Spleen (tissue), 11 donors: ENCODE measurements around the gene TMC8. TPM values are rescaled to one million over a fixed set of nuclear protein-coding genes. Genes with fewer than 3 reads are reported as not detected.

Experiments
- DNase-seq: peaks from one replicate; pipeline ENCODE4 v3.0.0-alpha.2; 2020
- H3K27ac ChIP-seq, 8 donors: fragments of 200-600 bp; sonication (generic) in 7 of 8; 1 replicate in 4 of 8; 2 replicates in 4 of 8; pipeline versions ENCODE4 v1.5.0 to v1.8.0; 2016 to 2021; ENCODE audit warnings: inconsistent platforms in 4 of 8, mild to moderate bottlenecking in 4 of 8, moderate library complexity in 1 of 8
- H3K27me3 ChIP-seq, 7 donors: fragments of 200-600 bp; sonication (generic) in 6 of 7; replicated peaks in 1 of 7; 1 replicate in 4 of 7; 2 replicates in 3 of 7; pipeline versions ENCODE4 v1.5.0 to v1.8.0; 2016 to 2021; ENCODE audit warnings: inconsistent platforms in 3 of 7, mild to moderate bottlenecking in 1 of 7
- H3K36me3 ChIP-seq, 6 donors: fragments of 200-600 bp; sonication (generic) in 5 of 6; 1 replicate in 4 of 6; 2 replicates in 2 of 6; pipeline versions ENCODE4 v1.5.0 to v1.8.0; 2016 to 2021; ENCODE audit warnings: inconsistent platforms in 2 of 6
- H3K4me1 ChIP-seq, 6 donors: fragments of 200-600 bp; sonication (generic) in 5 of 6; 1 replicate in 3 of 6; 2 replicates in 3 of 6; pipeline versions ENCODE4 v1.5.0 to v1.8.0; 2016 to 2021; ENCODE audit warnings: inconsistent platforms in 3 of 6
- H3K4me3 ChIP-seq, 8 donors: fragments of 200-600 bp; sonication (generic) in 7 of 8; 1 replicate in 4 of 8; 2 replicates in 4 of 8; pipeline versions ENCODE4 v1.5.0 to v1.8.0; 2016 to 2021; ENCODE audit warnings: inconsistent platforms in 4 of 8, mild to moderate bottlenecking in 4 of 8, moderate library complexity in 2 of 8
- H3K9me3 ChIP-seq, 8 donors: fragments of 200-600 bp; sonication (generic) in 7 of 8; 1 replicate in 4 of 8; 2 replicates in 4 of 8; pipeline versions ENCODE4 v1.5.0 to v1.8.0; 2016 to 2021; ENCODE audit warnings: inconsistent platforms in 4 of 8
- CTCF ChIP-seq, 11 experiments: fragments of 200-600 bp in 7 of 11; fragments of 450-650 bp in 4 of 11; sonication (generic) in 4 of 11; IDR thresholded peaks in 8 of 11; conservative IDR thresholded peaks in 3 of 11; 1 replicate in 7 of 11; 2 replicates in 4 of 11; pipeline versions ENCODE4 v1.4.0 to v1.8.0; 2016 to 2021; ENCODE audit warnings: antibody characterized with exemption in 11 of 11, inconsistent platforms in 4 of 11, mild to moderate bottlenecking in 1 of 11
- POLR2A ChIP-seq, 3 donors: fragments of 450-650 bp; IDR thresholded peaks; one replicate each; pipeline ENCODE4 v1.5.1; 2017; ENCODE audit warnings: antibody characterized with exemption in 3 of 3, mild to moderate bottlenecking in 1 of 3
- POLR2AphosphoS5 ChIP-seq, 3 donors: sonication (generic); formaldehyde crosslinking; IDR thresholded peaks; one replicate each; pipeline ENCODE4 v1.5.1; 2017; ENCODE audit warnings: antibody characterized with exemption in 3 of 3
- WGBS, 5 donors: extraction: QIAGEN DNeasy Blood & Tissue Kit in 3 of 5; methylation state at CpG; one replicate each; pipeline versions ENCODE4 v1.1.5 to v1.1.7; 2013 to 2018; 5-methylcytosine and 5-hydroxymethylcytosine counted together
- intact Hi-C: fragments of 100-400 bp; cut with DNase I; formaldehyde crosslinking; loops from one replicate; pipeline ENCODE4 v1.15.0; 2023; ENCODE audit warnings: low total_unique reads
- polyA plus RNA-seq, 3 donors: library from polyadenylated mRNA; stranded (reverse); fragments of 200-250 nt; gene quantifications; one replicate each; pipeline ENCODE4 v1.2.1, GENCODE V29; 2013
- total RNA-seq, 7 donors: library from RNA; depleted of rRNA in 3 of 7; stranded (reverse); fragments of >200 nt in 3 of 7; fragmentation: NEBNext Ultra II Directional in 4 of 7; extraction: Animal tissue kit (Norgen Biotek cat#: 25700) in 4 of 7; gene quantifications; one replicate each; pipeline versions ENCODE4 v1.1.0 to v1.2.1, GENCODE V29; 2016 to 2021
- donor health status: healthy with polysubstance abuse.
- donor health status: DM: no; HTN: no; CAD: no; lungs with moderate emphysema.
- donor health status: DM: no; HTN: no; CAD: no.
- donor health status: Bipolar disorder and iron deficiency.
- donor health status: healthy.
- donor health status: DM: no; HTN: no; CAD: no.
- donor health status: DM: yes; HTN: yes; CAD: no.

TMC8 gene
- total and polyA plus RNA-seq, 10 donors: 103 to 222 (median 191) TPM

GRCh38 chr17:78133971-78134898, 3.7 kb downstream of the TMC8 start:
- H3K36me3 ChIP-seq: peaks cover 2 to 64% (median 33%) of the 10 kb centered on the region in 6 donors
- no peaks in the 10 kb centered on the region for H3K27me3 ChIP-seq
- intact Hi-C loops: no loop called here
- H3K9me3 ChIP-seq: no peaks in the 10 kb centered on the region
- TF ChIP-seq CTCF (IDR thresholded peaks at IDR 0.05 in 8 of 11, conservative IDR thresholded peaks at IDR 0.05 in 3 of 11) (peak; percentile 54 to 85 (median 77)), POLR2AphosphoS5 (IDR thresholded peaks at IDR 0.05) (peak; percentile 79 to 88 (median 80)), POLR2A (IDR thresholded peaks at IDR 0.05) (no peak)
- peak overlapping the region; percentile 87 to 97 (median 94) for H3K27ac ChIP-seq
- H3K4me3 ChIP-seq: peak overlapping the region in 6 of 8 donors; percentile 57 to 98 (median 94)
- H3K4me1 ChIP-seq: peaks cover 54 to 100% (median 87%) of the 10 kb centered on the region in 6 donors
- WGBS, 5 donors: 34 to 44% (median 35%) methylated on average over 21 to 39 of the region's 39 CpGs
- peak; percentile 95 for DNase-seq

- no peak for TF ChIP-seq POLR2AphosphoS5 (IDR thresholded peaks at IDR 0.05)
- Histone ChIP-seq H3K27me3 (no peaks in the 10 kb centered on the region), H3K27ac (peak overlapping the region in 5 of 8 donors; percentile 93 to 97 (median 95)), H3K36me3 (peaks cover 2 to 66% (median 33%) of the 10 kb centered on the region in 6 donors), H3K4me3 (no peak overlapping the region), H3K9me3 (no peaks in the 10 kb centered on the region), H3K4me1 (peaks cover 46 to 100% (median 84%) of the 10 kb centered on the region in 6 donors)
- WGBS, 5 donors: 55 to 87% (median 83%) methylated on average over 6 to 9 of the region's 9 CpGs
- intact Hi-C loops: no loop called here
- DNase-seq: no peak
These were observed 4.4 kb downstream of the TMC8 start for GRCh38 chr17:78134899-78135385.

GRCh38 chr17:78135858-78136500, 5.4 kb downstream of the TMC8 start:
- peaks cover 43 to 100% (median 84%) of the 10 kb centered on the region in 6 donors for H3K4me1 ChIP-seq
- no peak for DNase-seq
- no peaks in the 10 kb centered on the region for H3K9me3 ChIP-seq

More at GRCh38 chr17:78135858-78136500, 5.4 kb downstream of the TMC8 start:
- WGBS, 5 donors: 86 to 92% (median 88%) methylated on average over 9 of the region's 9 CpGs
- Histone ChIP-seq H3K27ac (peak overlapping the region in 3 of 8 donors; percentile 76 to 97 (median 93)), H3K27me3 (no peaks in the 10 kb centered on the region), H3K36me3 (peaks cover 2 to 69% (median 33%) of the 10 kb centered on the region in 6 donors), H3K4me3 (no peak overlapping the region)
- intact Hi-C loops: no loop called here
- TF ChIP-seq CTCF (IDR thresholded peaks at IDR 0.05 in 8 of 11, conservative IDR thresholded peaks at IDR 0.05 in 3 of 11) (no peak), POLR2A (IDR thresholded peaks at IDR 0.05) (no peak), POLR2AphosphoS5 (IDR thresholded peaks at IDR 0.05) (no peak)
